GM19328 (cell line): ENCODE data around the gene HOMER1.
"Not testable (repeated sequence)": the region's sequence is repeated elsewhere in the genome, so short reads cannot be mapped to it uniquely, and the experiment has no call there.

ENCODE experiments used
- ATAC-seq: cut with Tn5 transposase; IDR thresholded peaks from one replicate; pipeline ENCODE4 v1.9.1; 2021; ENCODE audit warnings: mild to moderate bottlenecking, moderate library complexity; ENCODE audit not compliant: unreplicated experiment

The HOMER1 gene

DNA sequence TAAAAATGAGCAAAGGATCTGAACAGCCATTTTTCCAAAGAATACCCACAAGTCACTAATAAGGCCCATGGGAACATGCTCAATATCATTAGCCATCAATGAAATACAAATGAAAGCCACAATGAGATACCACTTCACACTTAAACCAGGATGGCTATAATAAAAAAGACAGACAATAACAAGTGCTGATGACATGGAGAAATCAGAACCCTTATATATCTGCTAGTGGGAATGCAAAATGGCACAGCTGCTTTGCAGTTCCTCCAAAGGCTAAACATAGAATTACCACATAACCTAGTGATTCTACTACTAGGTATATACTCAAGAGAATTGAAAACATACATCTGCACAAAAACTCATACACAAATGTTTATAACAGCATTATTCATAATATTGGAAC, 83.7 kb downstream of the HOMER1 start:
- no peak for ATAC-seq

GRCh38 chr5:79423296-79423695, 90.6 kb downstream of the HOMER1 start:
- ATAC-seq, result no peak

GRCh38 chr5:79420248-79420647, 93.7 kb downstream of the HOMER1 start:
- no peak for ATAC-seq

DNA sequence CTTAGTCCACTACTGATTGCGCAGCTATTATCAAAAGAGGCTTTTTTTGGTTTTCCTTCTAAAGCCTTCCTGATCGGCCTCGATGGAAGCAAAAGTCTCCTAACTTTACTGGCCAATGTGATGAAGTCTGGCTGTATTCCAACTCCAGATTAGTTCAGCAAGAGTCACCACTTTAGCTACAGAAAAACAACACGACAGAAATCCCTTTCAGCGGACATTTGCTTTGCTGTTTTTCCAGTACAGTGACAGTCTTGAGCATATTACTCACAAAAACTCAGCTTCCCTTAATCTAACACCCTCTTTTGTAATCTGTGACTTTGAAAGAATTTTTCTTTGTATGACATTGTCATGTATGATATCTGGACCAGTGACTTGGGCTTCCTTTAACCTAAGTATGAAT, 95.7 kb downstream of the HOMER1 start:
- ATAC-seq, result no peak

- ATAC-seq, result no peak
Observed at GRCh38 chr5:79417495-79417894, 96.4 kb downstream of the HOMER1 start.

GRCh38 chr5:79416499-79416898, 97.4 kb downstream of the HOMER1 start:
- ATAC-seq, result peak; percentile 86

DNA sequence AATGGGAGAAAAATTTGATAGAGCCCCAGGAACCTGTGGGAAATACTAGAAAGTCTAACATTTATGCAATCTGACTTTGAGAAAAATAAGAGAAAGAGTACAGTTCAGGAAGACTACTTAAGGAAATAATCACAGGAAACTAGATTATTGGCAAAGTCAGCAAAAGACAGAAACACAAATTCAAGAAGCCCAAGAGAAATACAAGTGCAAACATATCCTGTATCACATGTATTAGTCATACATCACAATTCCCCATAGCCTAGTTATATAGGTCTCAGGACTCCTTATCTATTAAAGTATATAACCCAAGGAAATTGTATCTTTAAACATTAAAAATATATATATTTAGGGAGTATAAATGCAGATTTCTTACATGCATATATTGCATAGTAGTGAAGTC, 100.8 kb downstream of the HOMER1 start:
- no peak for ATAC-seq

- ATAC-seq, result no peak
Observed at GRCh38 chr5:79408028-79408427, 105.9 kb downstream of the HOMER1 start.

GRCh38 chr5:79407591-79407990, 106.3 kb downstream of the HOMER1 start:
- ATAC-seq, result no peak

DNA sequence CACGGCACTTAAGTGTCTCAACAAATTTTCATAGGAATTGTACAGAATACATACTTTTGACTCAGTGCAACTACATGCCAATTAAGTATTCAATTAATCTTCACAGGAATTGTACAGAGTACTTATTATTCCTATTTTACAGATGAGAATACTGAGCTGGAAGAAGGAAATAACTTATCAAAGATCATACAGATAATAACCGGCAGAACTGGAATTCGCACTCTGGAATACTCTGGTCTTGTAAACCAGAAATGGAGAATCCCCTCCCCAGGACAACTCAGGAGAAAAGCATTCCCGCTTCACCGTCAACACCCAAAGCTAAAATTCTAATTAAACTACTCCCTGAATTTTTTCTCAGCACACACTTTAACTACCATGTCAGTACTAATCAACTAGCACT, 112.7 kb downstream of the HOMER1 start:
- no peak for ATAC-seq

- ATAC-seq, result no peak
Observed at GRCh38 chr5:79399046-79399445, 114.9 kb downstream of the HOMER1 start.

DNA sequence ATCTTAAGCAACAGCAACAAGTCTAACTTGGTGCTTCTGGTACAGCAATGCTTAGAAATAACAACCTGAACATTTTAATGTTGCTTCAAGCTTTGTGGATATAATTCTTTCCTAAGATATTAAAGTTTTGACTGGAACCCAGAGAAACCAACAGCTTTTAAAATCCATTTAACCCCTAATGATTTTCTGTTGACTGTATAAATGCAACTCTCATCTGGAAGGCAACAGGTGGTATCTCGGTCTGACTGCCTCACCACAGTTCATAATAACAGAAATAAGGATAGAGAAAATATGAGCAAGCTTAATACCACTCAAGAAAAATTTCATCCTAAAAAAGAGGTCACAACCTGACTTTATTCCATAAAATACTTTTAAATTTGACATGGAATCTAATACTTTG, 116.9 kb downstream of the HOMER1 start:
- ATAC-seq, result no peak

DNA sequence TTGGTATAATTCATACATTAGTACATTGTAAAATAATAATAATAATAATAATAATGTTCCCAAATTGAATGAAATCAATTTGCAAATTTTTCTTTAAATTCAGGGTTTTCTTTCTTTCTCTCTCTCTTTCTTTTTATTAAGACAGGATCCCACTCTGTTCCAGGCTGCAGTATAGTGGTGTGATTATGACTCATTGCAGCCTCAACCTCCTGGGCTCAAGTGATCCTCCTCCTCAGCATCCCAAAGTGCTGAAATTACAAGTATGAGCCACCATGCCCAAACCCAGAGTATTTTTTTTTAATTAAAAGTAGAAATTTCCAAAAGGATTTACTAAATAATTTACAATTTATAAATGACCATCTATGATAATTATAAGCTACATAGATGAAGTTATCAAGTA, 117.7 kb downstream of the HOMER1 start:
- no peak for ATAC-seq

DNA sequence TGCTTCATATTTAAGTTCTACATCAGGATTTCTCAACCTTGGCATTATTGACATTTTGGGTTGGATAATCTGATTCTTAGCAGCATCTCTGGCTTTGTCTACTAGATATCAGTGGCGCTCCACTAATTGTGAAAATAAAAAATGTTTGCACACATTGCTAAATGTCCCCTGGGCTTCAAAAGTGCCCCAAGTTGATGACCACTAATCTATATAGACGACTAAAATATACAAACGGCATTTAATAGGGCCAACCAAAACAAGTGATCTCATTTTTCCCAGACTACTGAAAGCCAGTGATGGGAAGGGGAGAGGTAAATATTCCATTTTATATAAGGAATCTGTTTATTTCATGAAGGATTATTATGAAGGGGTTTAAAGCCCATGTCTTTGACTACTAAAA, 118.6 kb downstream of the HOMER1 start:
- ATAC-seq, result no peak

- no peak for ATAC-seq
Observed at GRCh38 chr5:79392776-79393175, 121.2 kb downstream of the HOMER1 start.

DNA sequence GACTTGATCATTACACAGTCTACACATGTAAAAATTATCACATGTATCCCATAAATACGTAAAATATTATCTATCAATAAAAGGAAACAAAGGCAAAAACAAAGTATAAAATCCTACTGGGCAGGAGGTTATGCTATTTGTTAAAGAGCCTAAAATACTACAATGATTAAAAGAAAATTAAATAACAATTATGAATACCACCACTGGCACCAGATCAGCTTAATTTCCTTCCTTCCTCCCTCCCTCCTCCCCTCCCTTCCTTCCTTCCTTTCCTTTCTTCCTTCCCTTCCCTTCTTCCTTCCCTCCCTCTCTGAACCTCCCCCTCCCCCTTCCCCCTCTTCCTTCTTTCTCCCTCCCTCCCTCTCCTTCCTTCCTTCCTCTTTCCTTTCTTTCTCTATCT, 127.3 kb downstream of the HOMER1 start:
- ATAC-seq, result no peak

DNA sequence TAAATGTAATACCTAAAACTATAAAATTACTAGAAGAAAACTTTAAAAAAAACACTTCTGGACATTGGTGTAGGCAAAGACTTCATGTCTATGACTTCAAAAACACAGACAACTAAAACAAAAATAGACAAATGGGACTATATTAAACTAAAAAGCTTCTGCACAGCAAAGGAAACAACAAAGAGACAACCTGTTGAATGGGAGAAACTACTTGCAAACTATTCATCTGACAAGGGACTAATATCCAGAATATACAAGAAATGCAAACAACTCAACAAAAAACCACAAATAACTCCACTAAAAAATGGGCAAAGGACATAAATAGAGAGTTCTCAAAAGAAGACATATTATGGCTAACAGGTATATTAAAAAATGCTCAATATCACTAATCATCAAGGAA, 128.8 kb downstream of the HOMER1 start:
- ATAC-seq, result not testable (repeated sequence)

GRCh38 chr5:79378510-79379186, 135.3 kb downstream of the HOMER1 start:
- no peak for ATAC-seq

- ATAC-seq, result no peak
Observed at GRCh38 chr5:79357398-79357797, 156.5 kb downstream of the HOMER1 start.

GRCh38 chr5:79349881-79350280, 164.1 kb downstream of the HOMER1 start:
- no peak for ATAC-seq

- no peak for ATAC-seq
Observed at GRCh38 chr5:79349047-79349446, 164.9 kb downstream of the HOMER1 start.

GRCh38 chr5:79346420-79346824, 167.5 kb downstream of the HOMER1 start:
- ATAC-seq, result no peak

DNA sequence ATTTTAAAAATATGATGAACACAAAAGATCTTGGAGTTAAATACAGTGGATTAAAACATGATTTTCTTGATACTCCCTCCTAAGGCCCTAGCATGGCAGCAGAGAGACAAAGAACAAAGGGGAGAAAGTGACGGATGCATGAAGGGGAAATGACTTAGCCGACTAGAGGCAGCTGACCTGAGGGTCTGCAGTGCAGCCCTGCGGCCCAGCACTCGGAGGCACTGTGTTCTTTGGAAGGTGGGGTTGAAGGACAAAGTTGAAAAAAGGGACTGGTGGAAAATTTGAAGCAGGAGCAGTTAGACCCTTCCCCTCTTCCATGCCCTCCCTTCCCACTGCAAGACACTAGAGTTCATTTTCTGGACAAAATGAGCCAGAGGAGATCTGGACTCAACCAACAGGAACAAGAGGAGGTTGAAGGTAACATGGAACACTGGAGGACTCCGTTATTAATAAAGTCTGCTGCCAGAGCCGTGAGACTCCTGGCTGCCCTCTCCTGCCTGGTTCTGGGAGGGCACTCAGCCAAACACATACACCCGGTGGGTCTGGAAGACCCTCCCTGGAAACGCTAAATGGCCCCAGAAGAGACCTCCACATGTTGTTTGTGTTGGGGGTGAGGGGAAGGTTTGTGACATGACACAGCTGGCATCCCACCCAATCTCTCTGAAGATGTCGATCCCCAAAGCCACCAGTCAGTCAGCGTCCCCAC, 179.9 kb downstream of the HOMER1 start:
- no peak for ATAC-seq
